HG03066 (cell line): ENCODE results near the gene ADAMTS15.

Experiments used
- ATAC-seq: cut with Tn5 transposase; IDR thresholded peaks from one replicate; pipeline ENCODE4 v1.9.1; 2021; ENCODE audit warnings: low read depth; ENCODE audit not compliant: unreplicated experiment

ADAMTS15 gene

GRCh38 chr11:130457623-130458409 is 9.4 kb downstream of the ADAMTS15 start:
- no peak for ATAC-seq

- ATAC-seq, result no peak
Observed at GRCh38 chr11:130458410-130458729, 9.9 kb downstream of the ADAMTS15 start.

- ATAC-seq, result no peak
Observed at GRCh38 chr11:130459521-130459920, 11.1 kb downstream of the ADAMTS15 start.

GRCh38 chr11:130462101-130462885 is 13.8 kb downstream of the ADAMTS15 start:
- ATAC-seq, result no peak

- ATAC-seq, result no peak
Observed at GRCh38 chr11:130462931-130463330, 14.5 kb downstream of the ADAMTS15 start.

- ATAC-seq, result no peak
Observed at GRCh38 chr11:130464291-130464812, 15.9 kb downstream of the ADAMTS15 start.

GRCh38 chr11:130465263-130465662 is 16.8 kb downstream of the ADAMTS15 start:
- ATAC-seq, result no peak

- ATAC-seq, result no peak
Observed at GRCh38 chr11:130467116-130467900, 18.9 kb downstream of the ADAMTS15 start.

- ATAC-seq, result no peak
Observed at GRCh38 chr11:130469181-130469580, 20.7 kb downstream of the ADAMTS15 start.

- ATAC-seq, result no peak
Observed at GRCh38 chr11:130470832-130471706, 22.6 kb downstream of the ADAMTS15 start.

- no peak for ATAC-seq
Observed at GRCh38 chr11:130471731-130472433, 23.4 kb downstream of the ADAMTS15 start.

GRCh38 chr11:130472434-130472961 is 24.1 kb downstream of the ADAMTS15 start:
- no peak for ATAC-seq

- ATAC-seq, result no peak
Observed at GRCh38 chr11:130473056-130473794, 24.8 kb downstream of the ADAMTS15 start.

GRCh38 chr11:130473795-130474377 is 25.4 kb downstream of the ADAMTS15 start:
- ATAC-seq, result no peak

- no peak for ATAC-seq
Observed at GRCh38 chr11:130474637-130475400, 26.4 kb downstream of the ADAMTS15 start.

- ATAC-seq, result no peak
Observed at GRCh38 chr11:130475426-130476053, 27.1 kb downstream of the ADAMTS15 start.
